IMR-90 (cell line): Measurements from ENCODE around the gene GLMP. TPM values are rescaled to one million over a fixed set of nuclear protein-coding genes. Genes with fewer than 3 reads are reported as not detected.

Experiments used
- ATAC-seq: fragments of 200-7000 bp; cut with Tn5 transposase; 2 replicates; pipeline ENCODE4 v1.9.1; 2020; ENCODE audit warnings: low read depth, mild to moderate bottlenecking, moderate library complexity
- BruUV-seq: library from RNA; stranded (reverse); fragments of 400-500 nt; replicated peaks from 2 replicates; lab custom pipeline; 2021; lab: Mats Ljungman, UMichigan
- CTCF ChIA-PET: fragments of 300-600 bp; formaldehyde crosslinking; extraction: SDS; loops from one replicate; lab custom pipeline; 2021; ENCODE audit warnings: antibody characterized with exemption; lab: Yijun Ruan, JAX
- POLR2A ChIA-PET: fragments of 300-600 bp; sonication (Branson Sonifier 250); formaldehyde crosslinking; loops from one replicate; lab custom pipeline; 2022; ENCODE audit warnings: antibody characterized with exemption; ENCODE audit not compliant: unreplicated experiment; lab: Charles Lee
- DNase-seq: peaks from one replicate; pipeline ENCODE4 v3.0.0; 2013
- H2AFZ ChIP-seq: replicated peaks from 2 replicates; pipeline ENCODE3; 2013; ENCODE audit warnings: low read length, mild to moderate bottlenecking; ENCODE audit not compliant: poor library complexity
- H2AK5ac ChIP-seq: 2 replicates; pipeline ENCODE4 v1.6.1; 2013; ENCODE audit warnings: low read depth, low read length, inconsistent platforms
- H2AK9ac ChIP-seq: replicated peaks from 2 replicates; pipeline ENCODE3; 2013; ENCODE audit warnings: mild to moderate bottlenecking, low read depth, low read length, moderate library complexity; ENCODE audit not compliant: poor library complexity
- H2BK120ac ChIP-seq: 2 replicates; pipeline ENCODE4 v1.6.1; 2013; ENCODE audit warnings: low read depth, low read length, inconsistent platforms
- H2BK15ac ChIP-seq: 3 replicates; pipeline ENCODE4 v1.6.1; 2013; ENCODE audit warnings: low read depth, low read length, inconsistent platforms
- H2BK20ac ChIP-seq: 2 replicates; pipeline ENCODE4 v1.6.1; 2013; ENCODE audit warnings: low read depth, mild to moderate bottlenecking, inconsistent platforms, low read length, moderate library complexity
- H2BK5ac ChIP-seq: 2 replicates; pipeline ENCODE4 v1.6.1; 2013; ENCODE audit warnings: mild to moderate bottlenecking, low read depth, low read length, inconsistent platforms; ENCODE audit not compliant: poor library complexity, severe bottlenecking
- H3K14ac ChIP-seq: replicated peaks from 2 replicates; pipeline ENCODE4 v1.6.1; 2013; ENCODE audit warnings: low read depth, low read length, inconsistent platforms
- H3K18ac ChIP-seq: 2 replicates; pipeline ENCODE4 v1.6.1; 2013; ENCODE audit warnings: low read depth, low read length, control low read depth
- H3K23ac ChIP-seq: 2 replicates; pipeline ENCODE4 v1.6.1; 2013; ENCODE audit warnings: low read depth, low read length, inconsistent platforms
- H3K27ac ChIP-seq: 2 replicates; pipeline ENCODE4 v1.5.1; 2013; ENCODE audit warnings: mild to moderate bottlenecking, control low read depth, low read length; ENCODE audit not compliant: insufficient read depth
- H3K27me3 ChIP-seq: 2 replicates; pipeline ENCODE4 v1.6.1; 2013; ENCODE audit warnings: low read length; ENCODE audit not compliant: control insufficient read depth, insufficient read depth
- H3K36me3 ChIP-seq: 2 replicates; pipeline ENCODE4 v1.6.1; 2013; ENCODE audit warnings: low read length, mixed read lengths; ENCODE audit not compliant: control insufficient read depth, insufficient read depth
- H3K4ac ChIP-seq: 2 replicates; pipeline ENCODE4 v1.6.1; 2013; ENCODE audit warnings: low read depth, low read length, inconsistent platforms
- H3K4me1 ChIP-seq: 2 replicates; pipeline ENCODE4 v1.6.1; 2013; ENCODE audit warnings: low read length, mixed read lengths; ENCODE audit not compliant: control insufficient read depth, insufficient read depth
- H3K4me2 ChIP-seq: 2 replicates; pipeline ENCODE4 v1.6.1; 2013; ENCODE audit warnings: low read depth, mild to moderate bottlenecking, control low read depth, low read length, moderate library complexity
- H3K4me3 ChIP-seq: 2 replicates; pipeline ENCODE4 v1.5.1; 2013; ENCODE audit warnings: low read depth, mild to moderate bottlenecking, control low read depth, low read length, moderate library complexity; ENCODE audit not compliant: insufficient read depth
- H3K56ac ChIP-seq: 2 replicates; pipeline ENCODE4 v1.6.1; 2013; ENCODE audit warnings: low read length, inconsistent platforms; ENCODE audit not compliant: insufficient read depth; ENCODE audit errors: extremely low read depth
- H3K79me1 ChIP-seq, 2 experiments: 2 replicates each; pipeline ENCODE4 v1.6.1; 2013; ENCODE audit warnings: low read length in 2 of 2, inconsistent platforms in 1 of 2, low read depth in 1 of 2
- H3K9ac ChIP-seq: 2 replicates; pipeline ENCODE4 v1.6.1; 2013; ENCODE audit warnings: low read depth, low read length, control low read depth
- H3K9me1 ChIP-seq: 2 replicates; pipeline ENCODE4 v1.6.1; 2013; ENCODE audit warnings: low read length, inconsistent platforms; ENCODE audit not compliant: insufficient read depth
- H3K9me3 ChIP-seq: 2 replicates; pipeline ENCODE4 v1.6.1; 2013; ENCODE audit warnings: low read length; ENCODE audit not compliant: control insufficient read depth, insufficient read depth
- H4K20me1 ChIP-seq: 2 replicates; pipeline ENCODE4 v1.6.1; 2013; ENCODE audit warnings: low read length, inconsistent platforms; ENCODE audit not compliant: insufficient read depth
- H4K5ac ChIP-seq: 2 replicates; pipeline ENCODE4 v1.6.1; 2013; ENCODE audit warnings: mild to moderate bottlenecking, low read depth, low read length, control low read depth
- H4K8ac ChIP-seq, 2 experiments: 2 replicates each; pipeline ENCODE4 v1.6.1; 2013; ENCODE audit warnings: low read depth in 2 of 2, low read length in 2 of 2, control low read depth in 1 of 2, inconsistent platforms in 1 of 2
- H4K91ac ChIP-seq: 2 replicates; pipeline ENCODE4 v1.6.1; 2013; ENCODE audit warnings: low read depth, low read length, inconsistent platforms; ENCODE audit not compliant: insufficient read depth
- BHLHE40 ChIP-seq: fragments of 150-350 bp; IDR thresholded peaks from 2 replicates; pipeline ENCODE4 v1.6.1; 2016; ENCODE audit warnings: mild to moderate bottlenecking, low read depth, low read length
- FOS ChIP-seq: fragments of 150-350 bp; IDR thresholded peaks from 2 replicates; pipeline ENCODE4 v1.6.1; 2016; ENCODE audit warnings: low read depth, low read length
- MAZ ChIP-seq: IDR thresholded peaks from 2 replicates; pipeline ENCODE4 v1.6.1; 2012; ENCODE audit warnings: low read depth, mild to moderate bottlenecking, low read length, improper control_type of control experiment, moderate library complexity, borderline replicate concordance
- MXI1 ChIP-seq: IDR thresholded peaks from 2 replicates; pipeline ENCODE4 v1.6.1; 2012; ENCODE audit warnings: low read depth, mild to moderate bottlenecking, low read length, moderate library complexity, borderline replicate concordance
- RAD21 ChIP-seq: IDR thresholded peaks from 2 replicates; pipeline ENCODE4 v1.6.1; 2012; ENCODE audit warnings: low read length, improper control_type of control experiment
- WGBS, 2 experiments: methylation state at CpG; one replicate each; pipeline versions ENCODE4 v1.1.5 to v1.1.7; 2013; ENCODE audit warnings: missing lambda C conversion rate in 2 of 2; ENCODE audit not compliant: insufficient read length in 1 of 2; ENCODE audit errors: extremely low coverage in 2 of 2; 5-methylcytosine and 5-hydroxymethylcytosine counted together
- dilution Hi-C: fragments of 300-500 bp; cut with HindIII; formaldehyde crosslinking; loops from one replicate; pipeline ENCODE4 v1.14.3; 2018; ENCODE audit warnings: low sequenced_read_pairs; ENCODE audit not compliant: unreplicated experiment
- in situ Hi-C: fragments of 300-500 bp; cut with MboI; formaldehyde crosslinking; loops from 3 replicates; pipeline ENCODE4 v1.14.3; 2019; ENCODE audit warnings: low sequenced_read_pairs, inconsistent platforms, mixed read lengths
- intact Hi-C: fragments of 100-400 bp; cut with micrococcal nuclease; formaldehyde crosslinking; loops from 2 replicates; pipeline ENCODE4 v1.10.0; 2022
- polyA plus RNA-seq, 3 experiments: library from polyadenylated mRNA; depleted of rRNA; stranded (reverse); fragments of >200 nt; gene quantifications; 2 replicates each; pipeline ENCODE4 v1.2.3, GENCODE V29; 2012; ENCODE audit warnings: low replicate concordance in 1 of 3
- total RNA-seq: library from RNA; depleted of rRNA; stranded (reverse); fragments of >200 nt; gene quantifications from 2 replicates; pipeline ENCODE4 v1.2.3, GENCODE V29; 2012

Gene GLMP
- total and polyA plus RNA-seq, 2 of the 4 experiments (the other 2 are of a cell fraction): 32.6 to 43.1 TPM

DNA sequence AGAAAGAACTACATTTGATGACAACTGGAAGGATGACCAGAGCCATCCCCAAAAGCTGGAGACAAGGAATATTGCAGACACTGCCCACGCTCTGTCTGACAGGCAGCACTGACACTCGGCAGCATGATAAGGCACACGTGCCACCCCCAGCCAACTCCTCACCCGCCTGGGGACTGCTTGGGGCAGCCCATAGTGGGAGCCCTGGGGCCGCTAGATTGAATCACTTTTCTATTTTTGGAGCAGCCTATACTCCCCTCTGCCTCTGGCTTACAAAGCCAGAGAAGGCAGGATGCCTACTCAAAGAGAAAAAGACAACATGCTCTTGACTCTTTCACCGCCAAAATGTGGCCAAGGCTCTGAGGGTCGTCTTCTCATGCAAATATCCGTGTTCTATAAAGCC is 14.2 kb downstream of the GLMP start (continued):
- TF ChIP-seq RAD21: no peak; the same call in 1 of the 2 replicates

DNA sequence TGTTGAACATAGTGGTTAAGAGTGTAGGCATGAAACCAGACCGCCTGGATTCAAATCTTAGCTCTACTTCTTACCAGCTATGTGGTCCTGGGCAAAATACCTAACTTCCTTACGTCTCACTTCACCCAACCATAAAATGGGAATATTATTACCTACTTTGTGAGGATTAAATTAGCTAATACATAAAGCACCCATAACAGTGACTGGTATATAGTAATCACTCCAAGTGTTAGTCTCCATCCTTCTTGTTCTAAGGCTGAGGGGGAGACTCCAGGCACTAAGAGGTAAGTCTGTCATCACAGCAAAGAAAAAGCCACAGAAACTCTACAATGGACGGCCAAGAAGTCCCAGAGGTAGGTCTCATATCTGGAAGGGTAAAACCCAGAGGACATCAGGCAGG is 15.6 kb downstream of the GLMP start:
- dilution Hi-C loops (no loop called here), intact Hi-C loops (loop anchor here (1.0 kb wide), 1 partner anchor 35 kb away; no protein-coding TSS in a partner anchor), in situ Hi-C loops (no loop called here)
- Histone ChIP-seq H4K5ac (no peak overlapping the region), H4K8ac (no peak overlapping the region), H2AFZ (no peak overlapping the region), H3K9me3 (no peaks in the 10 kb centered on the region), H3K23ac (no peak overlapping the region), H2BK15ac (no peak overlapping the region), H2BK5ac (no peak overlapping the region), H3K18ac (no peak overlapping the region), H4K20me1 (peaks cover 32% of the 10 kb centered on the region), H3K79me1 (peaks cover 45 to 70% of the 10 kb centered on the region in 2 experiments), H3K27ac (no peak overlapping the region), H3K4me3 (no peak overlapping the region), H3K36me3 (peaks cover 20% of the 10 kb centered on the region), H2BK20ac (no peak overlapping the region), H3K4ac (no peak overlapping the region), H3K9me1 (peaks cover 7% of the 10 kb centered on the region), H3K14ac (no peak overlapping the region), H3K56ac (no peak overlapping the region), H2AK5ac (no peak overlapping the region), H3K27me3 (no peaks in the 10 kb centered on the region), H4K91ac (no peak overlapping the region), H3K9ac (no peak overlapping the region), H3K4me1 (peaks cover 11% of the 10 kb centered on the region), H2AK9ac (no peak overlapping the region), H3K4me2 (no peak overlapping the region), H2BK120ac (no peak overlapping the region)
- DNase-seq (no peak), ATAC-seq (no peak)
- no TSS peak for BruUV-seq
- CTCF ChIA-PET: no interaction called here
- no peak for TF ChIP-seq MXI1
- TF ChIP-seq BHLHE40: no peak
- no peak for TF ChIP-seq MAZ
- TF ChIP-seq FOS: no peak
- 83% methylated on average over 1 of the region's 3 CpGs; no CpG with 5 or more reads in 1 of the 2 experiments for WGBS, 2 experiments
- POLR2A ChIA-PET: no interaction called here
